Rectal smooth muscle tissue (tissue), 1 donor: Measurements from ENCODE around the gene FRMD8.

Experiments used
- H3K27ac ChIP-seq: one replicate; pipeline ENCODE4 v1.7.0; 2013; ENCODE audit warnings: low read depth, low read length, inconsistent platforms
- H3K27me3 ChIP-seq: one replicate; pipeline ENCODE4 v1.7.0; 2013; ENCODE audit warnings: low read length; ENCODE audit not compliant: control insufficient read depth, insufficient read depth
- H3K36me3 ChIP-seq: one replicate; pipeline ENCODE4 v1.7.0; 2013; ENCODE audit warnings: low read length; ENCODE audit not compliant: control insufficient read depth, insufficient read depth
- H3K4me1 ChIP-seq: one replicate; pipeline ENCODE4 v1.7.0; 2013; ENCODE audit warnings: low read length; ENCODE audit not compliant: control insufficient read depth, insufficient read depth
- H3K4me3 ChIP-seq: one replicate; pipeline ENCODE4 v1.7.0; 2013; ENCODE audit warnings: low read length
- H3K9ac ChIP-seq: one replicate; pipeline ENCODE4 v1.7.0; 2013; ENCODE audit warnings: low read length

The FRMD8 gene

DNA sequence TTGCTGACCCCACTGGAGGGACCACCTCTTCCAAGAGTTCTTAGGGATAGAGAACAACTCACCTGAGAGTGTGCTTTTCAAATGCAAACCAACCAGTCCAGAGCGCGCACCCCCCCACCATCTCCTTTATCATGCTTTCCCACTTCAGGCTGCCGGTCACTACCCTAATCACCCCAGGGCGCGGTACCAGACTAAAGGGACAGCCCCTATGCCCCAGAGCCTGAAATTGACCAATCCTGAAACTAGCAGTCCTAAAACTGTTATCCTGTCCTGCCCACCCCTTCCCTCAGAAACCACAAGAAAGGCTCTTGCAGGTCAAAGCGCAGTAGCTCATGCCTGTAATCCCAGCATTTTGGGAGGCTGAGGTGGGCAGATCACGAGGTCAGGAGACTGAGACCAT, 73.1 kb downstream of the FRMD8 start:
- H3K36me3 ChIP-seq: no peaks in the 10 kb centered on the region
- H3K4me3 ChIP-seq: no peak overlapping the region
- no peaks in the 10 kb centered on the region for H3K27me3 ChIP-seq
- no peak overlapping the region for H3K9ac ChIP-seq
- no peak overlapping the region for H3K27ac ChIP-seq
- H3K4me1 ChIP-seq: peaks cover 3% of the 10 kb centered on the region
